Right forelimb (tissue), 1 donor: ENCODE measurements around the gene CLCN6.
"Not testable (repeated sequence)": the region's sequence is repeated elsewhere in the genome, so short reads cannot be mapped to it uniquely, and the experiment has no call there.

Experiments
- DNase-seq: peaks from one replicate; pipeline ENCODE4 v3.0.0-alpha.2; 2018

The CLCN6 gene

DNA sequence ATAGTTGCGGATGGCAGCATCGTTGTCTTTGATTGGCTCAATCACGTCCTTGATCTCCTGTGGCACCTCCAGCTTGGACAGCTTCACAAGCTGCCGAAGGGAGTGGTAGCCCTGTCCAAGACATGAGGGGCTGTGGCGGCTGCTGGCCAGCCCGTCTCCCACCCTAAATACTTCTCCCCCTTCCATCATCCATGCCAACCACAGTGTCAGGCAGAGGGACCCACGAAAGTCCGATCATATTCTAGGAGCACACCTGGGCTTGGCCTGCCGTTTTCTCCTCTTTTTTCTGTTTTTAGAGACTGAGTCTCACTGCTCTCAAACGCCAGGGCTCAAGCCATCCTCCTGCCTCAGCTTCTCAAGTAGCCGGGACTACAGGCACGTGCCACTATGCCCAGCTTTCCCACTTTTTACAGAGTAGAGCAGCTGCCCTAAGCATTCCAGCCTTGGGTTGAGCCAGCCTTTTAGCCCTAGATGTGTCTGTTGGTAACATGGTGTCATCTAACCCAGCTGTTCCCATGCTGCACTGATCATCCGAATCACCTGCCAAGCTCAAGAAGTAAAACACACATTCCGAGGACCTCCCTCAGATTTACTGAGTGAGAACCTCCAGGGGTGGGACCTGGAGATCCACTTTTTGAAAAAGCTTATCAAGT, 10.6 kb upstream of the CLCN6 start:
- no peak for DNase-seq

GRCh38 chr1:11796036-11796828, 9.8 kb upstream of the CLCN6 start:
- DNase-seq = no peak

DNA sequence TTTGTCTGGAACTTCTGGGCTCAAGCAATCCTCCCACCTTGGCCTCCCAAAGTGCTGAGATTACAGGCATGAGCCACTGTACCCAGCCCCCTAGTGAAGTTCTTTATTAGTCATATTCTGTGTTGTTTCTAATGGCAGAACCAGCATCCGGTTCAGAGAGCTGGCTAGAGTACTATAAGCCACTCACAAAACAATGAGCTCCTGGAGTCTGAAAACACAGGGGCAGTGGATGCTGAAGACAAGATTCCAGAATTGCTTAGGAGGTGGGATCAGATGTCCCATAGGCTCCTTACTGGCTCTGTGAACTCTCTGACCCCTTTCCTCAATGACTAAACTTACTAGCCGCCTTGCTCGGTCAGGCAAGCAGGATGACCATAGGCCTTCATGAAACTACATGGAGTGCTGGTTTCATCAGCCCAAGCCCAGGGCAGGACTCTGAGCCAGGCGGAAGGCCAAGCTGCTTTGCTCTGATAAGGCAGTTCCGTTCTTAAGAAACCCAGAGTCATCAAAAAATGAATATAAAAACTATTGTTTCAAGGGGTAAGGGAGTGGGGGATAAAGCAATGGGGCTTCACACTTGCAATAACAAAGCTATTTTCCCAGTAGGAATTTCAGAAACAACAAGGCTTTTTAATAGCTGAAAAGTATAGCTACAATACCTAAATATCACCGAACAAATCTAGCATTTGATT, 8.3 kb upstream of the CLCN6 start:
- no peak for DNase-seq

- DNase-seq = no peak
Observed at GRCh38 chr1:11799099-11799498, 6.9 kb upstream of the CLCN6 start.

DNA sequence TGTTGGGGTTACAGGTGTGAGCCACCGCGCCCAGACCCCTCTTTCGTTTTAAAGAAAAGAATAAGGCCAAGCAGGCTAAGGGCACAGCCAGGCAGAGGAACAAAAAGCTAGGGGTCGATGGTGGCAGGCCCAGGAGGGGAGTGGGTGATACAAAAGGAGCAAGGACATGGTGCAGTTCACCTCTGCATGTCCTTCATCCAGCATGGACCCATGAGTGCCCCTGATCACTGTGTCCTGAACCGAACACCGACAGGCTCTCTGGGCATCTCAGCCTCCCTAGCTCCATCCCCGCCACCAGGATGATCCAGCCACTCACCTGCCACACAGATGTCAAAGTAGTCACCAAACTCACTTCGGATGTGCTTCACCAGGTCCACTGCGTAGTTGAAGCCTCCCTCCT, 6.1 kb upstream of the CLCN6 start:
- DNase-seq = no peak

GRCh38 chr1:11800391-11800755, 5.6 kb upstream of the CLCN6 start:
- DNase-seq = no peak

DNA sequence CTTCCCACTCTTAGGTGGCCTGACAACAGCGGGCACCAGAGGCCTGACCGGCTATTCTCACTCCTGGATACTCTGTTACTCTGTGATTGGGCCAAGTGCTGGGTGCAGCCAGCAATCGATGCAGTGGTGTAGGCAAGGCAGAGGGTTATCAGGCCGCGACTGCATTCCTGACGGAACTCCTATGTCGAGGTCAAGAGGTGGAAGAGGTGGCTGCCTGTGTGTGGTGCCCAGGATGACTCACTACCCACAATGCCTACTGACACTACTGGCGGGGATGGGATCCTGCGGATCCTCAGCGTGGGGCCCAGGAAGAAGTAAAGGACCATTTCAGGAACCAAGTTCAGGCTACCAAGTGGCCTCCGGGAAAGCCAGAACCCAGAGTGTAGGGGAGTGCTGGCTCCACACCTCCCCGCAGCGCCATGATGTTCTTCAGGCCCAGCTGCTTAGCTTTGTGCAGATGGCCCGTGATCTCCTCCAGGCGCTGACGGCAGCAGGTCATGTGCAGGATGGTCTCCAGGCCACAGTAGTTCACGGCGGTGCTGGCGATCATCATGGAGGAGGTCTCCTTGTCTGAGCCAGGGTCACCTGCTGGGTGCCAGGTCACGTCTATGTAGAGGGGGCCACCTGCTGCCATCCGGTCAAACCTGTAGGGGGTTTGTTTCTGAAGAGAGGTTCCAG, 5.1 kb upstream of the CLCN6 start:
- DNase-seq = no peak

GRCh38 chr1:11802616-11802972, 3.4 kb upstream of the CLCN6 start:
- no peak for DNase-seq

GRCh38 chr1:11802973-11803885, 2.8 kb upstream of the CLCN6 start:
- DNase-seq = peak; percentile 92

GRCh38 chr1:11803924-11804665, 1.9 kb upstream of the CLCN6 start:
- not testable (repeated sequence) for DNase-seq

GRCh38 chr1:11804666-11805421, 1.1 kb upstream of the CLCN6 start:
- peak; percentile 66 for DNase-seq

DNA sequence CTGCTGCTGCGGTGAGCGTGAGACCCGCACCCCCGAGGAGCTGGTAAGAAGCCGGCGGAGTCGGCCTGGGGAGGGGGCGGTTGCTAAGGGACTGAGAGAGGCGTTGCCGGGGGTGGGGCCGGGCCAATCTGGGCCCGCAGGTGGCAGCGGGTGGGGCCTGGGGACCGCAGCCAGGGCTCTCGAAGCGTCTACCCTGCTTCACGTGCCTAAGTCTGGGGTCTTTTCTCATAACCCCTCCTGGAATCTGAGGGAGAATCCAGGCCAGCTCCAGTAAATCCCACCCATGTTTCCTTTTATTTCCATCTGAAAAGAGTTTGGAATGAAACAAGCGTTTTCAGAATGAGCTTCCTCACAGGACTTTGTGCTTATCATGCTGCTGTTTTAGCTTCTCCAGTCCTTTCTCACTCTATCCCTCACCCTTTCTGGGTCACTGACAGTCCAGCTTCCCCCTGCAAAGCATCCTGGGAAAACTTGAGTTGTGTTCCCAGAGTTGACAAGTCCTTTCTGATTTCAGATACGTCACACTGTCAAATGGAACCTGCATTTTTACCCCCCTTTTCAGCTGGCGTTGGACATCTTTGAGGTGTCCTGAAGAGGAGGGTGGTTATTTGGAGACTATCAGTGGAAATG, 431 bp downstream of the CLCN6 start:
- no peak for DNase-seq

DNA sequence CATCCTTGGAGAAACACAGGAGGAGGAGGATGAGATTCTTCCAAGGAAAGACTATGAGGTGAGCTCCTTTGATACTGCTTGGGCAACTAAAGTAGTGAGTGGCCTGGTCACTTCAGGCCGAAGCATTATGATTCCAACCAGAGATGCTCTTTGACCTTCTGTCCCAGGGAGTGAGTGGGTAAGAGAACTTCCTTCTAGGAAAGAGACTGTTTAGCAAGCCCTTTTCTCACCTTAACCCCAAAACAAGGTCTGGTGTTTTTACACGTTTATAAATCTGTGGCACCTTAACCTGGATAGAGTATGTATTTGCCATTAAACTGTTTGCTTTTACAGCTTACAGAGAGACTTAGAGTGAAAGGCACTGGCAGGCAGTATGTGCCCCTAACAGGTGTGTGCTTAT, 1.1 kb downstream of the CLCN6 start:
- no peak for DNase-seq

- no peak for DNase-seq
Observed at GRCh38 chr1:11813021-11813420, 7.0 kb downstream of the CLCN6 start.

GRCh38 chr1:11817192-11817591, 11.2 kb downstream of the CLCN6 start:
- no peak for DNase-seq

DNA sequence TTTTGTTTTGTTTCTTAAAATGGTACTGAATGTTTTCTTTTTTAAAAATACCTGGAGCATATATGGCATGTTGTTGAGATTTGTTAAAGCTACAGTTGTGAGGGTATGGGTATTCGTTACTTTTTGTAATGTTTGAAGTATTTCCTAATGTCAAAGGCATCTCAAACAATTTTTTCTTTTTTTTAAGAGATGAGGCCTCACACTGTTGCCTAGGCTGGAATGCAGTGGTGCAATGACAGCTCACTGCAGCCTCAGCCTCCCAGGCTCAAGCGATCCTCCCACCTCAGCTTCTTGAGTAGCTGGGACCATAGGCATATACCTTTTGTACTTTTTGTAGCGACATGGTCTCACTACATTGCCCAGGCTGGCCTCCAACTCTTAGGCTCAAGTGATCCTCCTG, 16.1 kb downstream of the CLCN6 start:
- no peak for DNase-seq

DNA sequence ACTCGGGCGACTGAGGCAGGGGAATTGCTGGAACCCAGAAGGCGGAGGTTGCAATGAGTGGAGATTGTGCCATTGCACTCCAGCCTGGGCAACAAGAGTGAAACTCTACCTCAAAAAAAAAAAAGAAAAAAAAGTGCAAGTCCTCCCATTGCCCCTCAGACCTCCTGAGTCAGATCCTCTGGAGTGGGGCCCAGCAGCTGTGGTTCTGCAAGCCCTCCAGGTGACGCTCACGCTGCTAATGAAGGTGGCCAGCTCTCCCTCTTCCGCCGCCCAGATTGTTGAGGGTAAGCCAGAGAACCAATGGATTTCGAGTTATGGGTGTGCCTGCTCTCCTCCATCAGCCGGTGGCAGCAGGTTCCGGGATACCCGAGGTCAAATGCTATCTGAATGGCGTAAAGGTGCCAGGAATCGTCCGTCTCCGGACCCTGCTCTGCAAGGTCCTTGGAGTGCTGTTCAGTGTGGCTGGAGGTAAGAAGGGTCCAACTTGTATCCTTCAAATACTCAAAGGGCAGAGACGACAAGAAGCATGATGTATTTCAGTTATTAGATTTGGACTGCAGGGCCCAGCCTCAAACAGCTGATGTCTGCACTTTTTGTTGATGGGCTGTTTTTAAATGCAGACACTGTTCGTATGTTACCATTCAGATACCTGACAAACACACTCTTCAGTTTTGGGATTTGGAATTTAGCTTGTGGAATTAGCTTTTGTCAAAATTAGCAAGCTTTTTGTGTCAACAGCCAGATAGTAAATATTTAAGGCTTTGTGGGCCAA, 17.6 kb downstream of the CLCN6 start:
- DNase-seq = no peak

- DNase-seq = no peak
Observed at GRCh38 chr1:11825131-11825530, 19.1 kb downstream of the CLCN6 start.

- no peak for DNase-seq
Observed at GRCh38 chr1:11826946-11827345, 21.0 kb downstream of the CLCN6 start.

DNA sequence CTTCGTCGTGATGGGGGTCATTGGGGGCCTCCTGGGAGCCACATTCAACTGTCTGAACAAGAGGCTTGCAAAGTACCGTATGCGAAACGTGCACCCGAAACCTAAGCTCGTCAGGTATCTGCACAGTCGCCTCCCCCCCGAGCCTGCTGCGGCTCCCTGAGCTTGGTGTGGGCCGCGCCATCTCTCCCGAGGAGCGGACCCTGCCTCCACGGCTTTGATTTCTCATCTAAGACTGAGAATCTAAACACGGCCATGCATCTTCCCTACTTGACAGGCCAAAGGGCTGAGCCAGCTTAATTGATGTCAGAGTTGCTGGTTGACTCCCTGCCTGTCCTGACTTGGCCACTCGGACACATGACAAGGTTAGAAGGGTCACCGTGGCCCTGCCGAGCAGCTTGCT, 22.5 kb downstream of the CLCN6 start:
- no peak for DNase-seq
